ENCODE results near the gene SEMA5A.

- TF ChIP-seq CTCF (IDR thresholded peaks at IDR 0.05) (no peak), POLR2A (IDR thresholded peaks at IDR 0.05) (no peak)
These were observed 430.8 kb downstream of the SEMA5A start for GRCh38 chr5:9115093-9115492.
